HG02852 (cell line): ENCODE results near the gene PKN1.
"Not testable (repeated sequence)": the region's sequence is repeated elsewhere in the genome, so short reads cannot be mapped to it uniquely, and the experiment has no call there.

Experiments used
- ATAC-seq: cut with Tn5 transposase; IDR thresholded peaks from one replicate; pipeline ENCODE4 v1.9.1; 2021; ENCODE audit warnings: mild to moderate bottlenecking, moderate library complexity; ENCODE audit not compliant: unreplicated experiment

PKN1 gene

DNA sequence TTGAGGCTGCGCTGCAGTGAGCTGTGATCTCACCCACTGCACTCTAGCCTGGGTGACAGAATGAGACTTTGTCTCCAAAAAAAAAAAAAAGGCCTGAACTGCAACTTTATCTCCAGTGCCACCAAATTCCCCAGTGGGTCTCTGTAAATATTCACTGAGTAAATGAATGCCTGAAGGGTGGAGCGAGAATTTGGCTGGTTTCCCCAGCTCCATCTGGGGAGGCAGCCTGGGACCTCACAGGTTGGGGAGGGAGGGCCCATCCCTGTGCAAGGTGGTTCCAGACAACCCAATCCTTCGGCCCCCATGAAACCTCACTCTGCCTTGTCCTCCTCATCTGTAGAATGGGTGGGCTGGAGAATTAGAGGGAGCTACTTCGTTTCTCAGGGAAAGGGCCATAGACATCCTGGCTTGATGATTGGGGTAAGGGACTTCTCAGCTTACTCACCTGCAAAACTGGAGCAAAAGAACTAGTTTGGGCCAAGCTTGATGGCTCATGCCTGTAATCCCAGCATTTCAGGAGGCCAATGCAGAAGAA, 4.2 kb upstream of the PKN1 start:
- ATAC-seq = no peak

DNA sequence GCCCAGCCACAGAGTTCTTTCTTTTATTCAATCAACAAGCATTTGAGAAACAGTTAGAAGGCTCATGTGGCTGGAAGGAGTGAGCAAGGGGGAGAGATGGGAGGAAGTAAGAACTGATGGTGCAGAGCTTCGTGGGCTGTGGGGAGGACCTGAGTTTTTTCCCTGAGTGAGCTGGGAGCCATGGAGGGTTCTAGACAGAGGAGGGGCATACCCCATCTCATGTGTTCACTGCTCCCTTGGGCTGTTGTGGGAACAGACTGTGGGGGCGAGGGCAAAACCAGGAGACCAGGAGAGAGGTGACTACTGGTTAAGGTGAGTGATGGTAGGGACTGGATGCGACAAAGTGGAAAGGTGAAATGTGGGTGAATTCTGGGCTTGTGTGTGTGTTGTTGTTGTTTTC, 2.4 kb upstream of the PKN1 start:
- ATAC-seq = no peak

DNA sequence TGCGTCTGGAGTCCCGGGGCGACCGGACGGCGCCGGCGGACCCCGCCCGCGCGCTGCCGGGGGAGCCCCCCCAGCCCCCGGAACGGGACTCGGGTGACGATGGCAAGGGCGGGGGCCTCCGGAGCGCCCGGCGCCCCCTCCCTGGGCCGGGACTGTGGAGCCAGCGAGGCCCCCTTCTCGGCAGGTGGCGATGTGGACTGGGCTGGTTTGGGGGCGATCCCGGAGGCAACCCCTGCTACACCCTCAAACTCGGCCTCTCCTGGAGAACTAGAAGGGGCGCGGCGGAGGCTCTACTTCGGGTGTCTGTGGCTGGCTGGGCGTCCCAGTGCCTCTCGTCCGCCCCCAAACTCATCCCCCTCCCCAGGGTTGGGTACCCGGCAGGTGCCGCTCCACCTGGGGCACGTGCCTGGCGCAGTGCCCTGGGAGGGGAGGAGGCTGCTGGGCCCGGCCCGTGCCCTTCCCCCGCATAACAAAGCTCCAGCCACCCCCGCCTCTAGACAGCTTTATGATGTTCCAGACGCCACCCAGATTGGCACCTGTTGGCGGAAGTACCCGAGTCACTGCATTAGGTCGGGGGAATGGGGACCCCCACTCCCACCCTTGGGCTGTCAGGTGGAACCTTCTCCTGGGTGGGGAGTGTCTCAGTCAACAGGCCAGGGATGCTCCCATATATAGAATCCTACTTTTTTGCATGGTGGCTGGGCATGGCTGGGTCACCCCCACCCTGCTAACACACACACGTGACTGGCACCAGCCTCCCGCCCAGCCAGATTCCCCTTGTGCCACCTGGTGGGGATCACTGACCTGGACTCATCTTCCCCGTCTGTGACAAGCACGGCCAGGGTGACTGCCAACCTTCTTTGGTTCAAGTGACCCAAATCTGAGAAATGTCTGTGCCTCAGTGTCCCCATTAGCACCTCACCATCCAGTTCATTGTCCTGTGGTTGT, 722 bp downstream of the PKN1 start:
- ATAC-seq = no peak

DNA sequence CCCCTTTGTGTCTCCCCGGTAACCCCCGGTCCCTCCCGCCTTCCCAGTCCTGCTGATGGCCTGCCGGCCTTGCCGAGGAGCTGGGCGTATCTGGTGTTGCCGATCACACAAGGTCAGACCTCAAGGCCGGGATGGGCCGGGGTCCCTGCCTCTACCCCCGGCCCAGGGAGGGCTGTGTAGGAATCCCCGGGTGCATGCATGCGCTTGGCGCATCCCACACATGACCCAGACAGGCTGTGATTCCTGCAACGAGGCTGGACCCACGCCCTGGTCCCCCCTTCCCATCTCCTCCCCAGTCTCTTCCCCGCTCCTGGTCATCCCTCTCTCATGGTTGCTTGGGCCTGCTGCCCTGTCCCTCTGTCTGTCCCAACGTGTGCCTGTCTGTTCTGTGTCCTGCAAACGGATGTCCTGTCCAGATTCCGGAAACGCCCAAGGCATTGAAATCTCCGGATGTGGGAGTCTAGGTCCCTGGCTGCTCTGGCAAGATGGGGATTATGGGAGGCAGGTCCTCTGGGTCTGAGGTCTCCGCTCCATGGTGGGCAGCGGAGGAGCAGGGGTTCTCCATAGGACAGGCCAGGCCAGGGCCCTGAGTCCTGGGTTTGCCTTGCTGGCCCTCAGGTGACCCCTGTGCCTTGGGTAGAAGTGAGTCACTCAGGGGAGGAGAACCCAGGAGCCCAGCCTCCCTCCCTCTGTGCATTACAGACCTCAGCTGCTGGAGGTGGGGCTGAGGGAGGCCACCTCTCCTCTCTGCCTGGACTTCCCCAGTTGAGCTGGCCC, 1.6 kb downstream of the PKN1 start:
- no peak for ATAC-seq

DNA sequence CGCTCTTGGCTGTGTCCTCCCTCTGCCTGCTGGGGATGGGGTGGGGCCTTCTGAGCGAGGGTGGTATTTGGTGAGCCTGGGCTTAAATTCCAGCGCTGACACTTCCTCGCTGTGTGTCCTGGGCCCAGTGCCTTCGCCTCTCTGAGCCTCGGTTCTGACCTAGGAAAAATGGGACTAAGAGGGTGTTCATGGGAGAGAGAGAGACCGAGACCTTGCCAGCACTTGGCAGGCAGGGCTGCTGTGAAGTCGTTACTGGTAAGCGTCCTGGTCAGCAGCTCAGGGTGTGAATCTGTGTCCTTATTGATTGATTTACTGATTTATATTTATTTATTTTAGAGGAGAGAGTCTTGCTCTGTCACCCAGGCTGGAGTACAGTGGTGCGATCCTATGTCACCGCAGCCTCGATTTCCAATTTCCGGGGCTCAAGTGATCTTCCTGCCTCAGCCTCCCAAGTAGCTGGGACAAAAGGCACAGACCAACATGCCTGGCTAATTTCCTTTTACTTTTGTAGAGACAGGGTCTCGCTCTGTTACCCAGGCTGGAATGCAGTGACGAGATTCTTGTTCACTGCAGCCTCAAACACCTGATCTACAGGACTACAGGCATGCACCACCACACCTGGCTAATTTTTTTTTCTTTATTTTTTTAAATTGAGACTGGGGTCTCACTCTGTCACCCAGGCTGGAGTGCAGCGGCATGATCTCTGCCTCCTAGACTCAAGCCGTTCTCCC, 2.4 kb downstream of the PKN1 start:
- no peak for ATAC-seq

DNA sequence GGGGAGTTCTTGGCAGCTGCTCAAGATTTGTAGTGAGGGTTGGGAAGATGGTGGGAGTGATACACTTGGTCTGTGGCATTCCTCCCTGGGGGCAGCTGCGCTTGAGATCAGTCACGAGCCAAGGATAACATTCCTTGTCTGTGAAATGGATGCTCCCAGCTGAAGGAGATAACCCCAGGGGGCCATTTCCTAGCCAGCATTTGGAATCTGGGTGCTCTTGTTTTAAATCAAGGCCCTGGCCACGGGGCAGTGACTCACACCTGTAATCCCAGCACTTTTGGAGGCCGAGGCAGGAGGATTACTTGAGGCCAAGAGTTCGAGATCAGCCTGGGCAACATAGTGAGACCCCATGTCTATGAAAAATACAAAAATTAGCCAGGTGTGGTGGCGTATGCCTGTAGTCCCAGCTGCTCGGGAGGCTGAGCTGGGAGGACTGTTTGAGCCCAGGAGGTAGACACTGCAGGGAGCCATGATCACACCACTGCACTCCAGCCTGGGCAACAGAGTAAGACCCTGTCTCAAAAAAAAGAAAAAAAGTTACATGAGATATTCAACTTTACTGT, 4.6 kb downstream of the PKN1 start:
- ATAC-seq = no peak

DNA sequence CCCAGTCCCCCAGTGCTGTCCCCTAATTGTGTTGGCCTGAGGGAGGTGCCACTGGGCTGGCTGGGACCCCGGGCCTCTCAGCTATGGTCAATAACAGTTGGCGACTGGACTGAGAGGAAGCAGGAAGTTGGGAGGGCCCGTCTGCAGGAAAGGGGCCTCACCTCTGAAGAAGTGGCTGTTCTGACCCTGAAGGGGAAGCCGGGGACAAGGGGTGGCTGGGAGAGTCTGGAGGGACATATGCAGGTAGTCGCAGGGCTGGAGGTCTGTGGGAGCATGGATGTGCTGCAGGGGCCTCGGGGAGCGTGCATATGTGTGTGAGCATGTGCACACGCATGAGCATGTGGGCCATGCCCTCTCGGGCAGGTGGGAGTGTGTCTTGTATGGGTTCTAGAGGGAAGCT, 5.9 kb downstream of the PKN1 start:
- no peak for ATAC-seq

DNA sequence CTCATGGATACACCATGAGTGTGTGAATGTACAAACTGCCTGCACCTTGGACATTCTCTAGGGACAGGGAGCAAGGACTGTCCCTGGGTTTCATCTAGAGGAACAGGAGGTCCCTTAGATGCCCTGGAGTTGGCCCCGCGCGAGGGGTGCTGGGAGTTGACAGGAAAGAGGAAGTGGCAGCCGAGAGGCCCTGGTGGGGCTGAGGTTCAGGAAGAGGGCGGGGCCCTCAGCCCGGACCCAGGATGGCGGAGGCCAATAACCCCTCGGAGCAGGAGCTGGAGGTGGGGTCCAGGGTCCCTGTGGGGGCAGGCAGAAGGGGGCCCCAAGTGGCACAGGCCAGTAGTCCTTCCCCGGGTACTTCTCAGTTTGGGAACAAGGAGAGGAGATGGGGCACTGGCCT, 6.9 kb downstream of the PKN1 start:
- peak; percentile 89 for ATAC-seq

DNA sequence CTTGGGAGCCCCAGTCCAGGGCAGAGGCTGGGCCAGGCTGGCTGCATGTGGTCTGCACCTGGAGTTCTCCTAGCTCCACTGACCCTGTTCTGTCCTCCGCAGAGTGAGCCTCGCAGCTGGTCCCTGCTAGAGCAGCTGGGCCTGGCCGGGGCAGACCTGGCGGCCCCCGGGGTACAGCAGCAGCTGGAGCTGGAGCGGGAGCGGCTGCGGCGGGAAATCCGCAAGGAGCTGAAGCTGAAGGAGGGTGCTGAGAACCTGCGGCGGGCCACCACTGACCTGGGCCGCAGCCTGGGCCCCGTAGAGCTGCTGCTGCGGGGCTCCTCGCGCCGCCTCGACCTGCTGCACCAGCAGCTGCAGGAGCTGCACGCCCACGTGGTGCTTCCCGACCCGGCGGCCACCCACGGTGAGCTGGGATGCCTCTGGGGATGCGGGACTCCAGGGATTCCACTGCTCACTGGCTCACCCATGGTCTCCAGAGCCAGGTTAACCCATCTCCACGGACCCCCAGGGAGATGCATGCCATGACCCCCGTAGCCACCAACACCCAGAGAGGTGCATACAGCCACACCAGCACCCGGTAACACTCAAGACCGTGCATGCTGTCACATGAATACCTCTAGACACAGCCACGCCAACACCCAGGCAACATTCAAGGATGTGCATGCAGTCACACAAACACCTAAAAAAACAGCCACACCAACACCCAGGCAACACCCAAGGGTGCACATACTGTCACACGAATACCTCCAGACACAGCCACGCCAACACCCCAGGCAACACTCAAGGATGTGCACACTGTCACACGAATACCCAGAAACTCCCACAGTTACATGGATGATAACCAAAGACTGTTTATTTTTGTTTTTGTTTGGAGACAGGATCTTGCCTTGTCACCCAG, 8.2 kb downstream of the PKN1 start:
- ATAC-seq = no peak

DNA sequence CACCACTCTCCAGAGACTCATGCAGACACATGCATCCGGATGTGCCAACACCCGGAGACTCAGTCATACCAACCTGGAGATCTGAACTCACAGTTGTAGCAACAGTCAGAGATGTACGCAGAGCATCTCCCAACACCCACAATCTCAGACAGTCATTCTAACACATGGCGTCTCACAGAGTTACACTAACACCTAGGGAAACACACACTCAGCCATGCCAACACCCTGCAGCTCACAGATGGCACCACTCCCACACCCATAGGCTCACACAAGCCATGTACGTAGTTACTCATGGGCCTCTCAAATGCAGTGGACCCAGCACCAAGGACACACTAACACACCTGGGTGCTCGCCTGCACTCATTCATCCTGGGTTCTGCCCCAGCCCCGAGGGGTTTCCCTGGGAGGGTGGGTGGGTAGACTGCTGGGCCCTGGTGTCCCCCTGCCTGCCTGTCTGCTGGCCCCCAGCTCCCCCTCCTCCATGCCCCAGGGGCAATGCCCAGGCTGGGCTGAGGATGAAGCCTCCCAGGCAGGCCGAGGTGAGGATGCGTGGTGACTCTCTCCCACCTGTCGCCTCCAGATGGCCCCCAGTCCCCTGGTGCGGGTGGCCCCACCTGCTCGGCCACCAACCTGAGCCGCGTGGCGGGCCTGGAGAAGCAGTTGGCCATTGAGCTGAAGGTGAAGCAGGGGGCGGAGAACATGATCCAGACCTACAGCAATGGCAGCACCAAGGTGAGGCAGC, 10.0 kb downstream of the PKN1 start:
- no peak for ATAC-seq

DNA sequence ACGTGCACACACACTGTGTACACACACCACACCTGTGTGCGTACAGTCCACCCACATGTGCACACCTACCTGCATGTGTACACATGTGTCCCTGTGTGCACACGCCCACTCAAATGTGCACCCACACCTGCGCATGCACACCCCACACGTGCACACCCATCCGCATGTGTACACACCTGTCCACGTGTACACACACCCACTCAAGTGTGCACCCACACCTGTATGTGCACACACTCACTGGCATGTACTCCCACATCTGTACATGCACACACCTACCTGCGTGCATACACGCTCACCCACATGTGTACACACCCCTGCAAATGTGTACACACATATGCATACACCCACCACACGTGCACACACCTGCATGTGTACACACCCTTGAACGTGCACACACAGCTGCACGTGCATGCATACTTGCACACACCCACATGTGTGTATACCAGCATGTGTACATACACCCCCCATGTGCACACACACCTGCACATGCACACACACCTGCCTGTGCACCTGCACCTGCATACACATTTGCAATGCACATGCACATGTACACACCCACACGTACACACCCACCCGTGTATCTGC, 10.6 kb downstream of the PKN1 start:
- no peak for ATAC-seq

DNA sequence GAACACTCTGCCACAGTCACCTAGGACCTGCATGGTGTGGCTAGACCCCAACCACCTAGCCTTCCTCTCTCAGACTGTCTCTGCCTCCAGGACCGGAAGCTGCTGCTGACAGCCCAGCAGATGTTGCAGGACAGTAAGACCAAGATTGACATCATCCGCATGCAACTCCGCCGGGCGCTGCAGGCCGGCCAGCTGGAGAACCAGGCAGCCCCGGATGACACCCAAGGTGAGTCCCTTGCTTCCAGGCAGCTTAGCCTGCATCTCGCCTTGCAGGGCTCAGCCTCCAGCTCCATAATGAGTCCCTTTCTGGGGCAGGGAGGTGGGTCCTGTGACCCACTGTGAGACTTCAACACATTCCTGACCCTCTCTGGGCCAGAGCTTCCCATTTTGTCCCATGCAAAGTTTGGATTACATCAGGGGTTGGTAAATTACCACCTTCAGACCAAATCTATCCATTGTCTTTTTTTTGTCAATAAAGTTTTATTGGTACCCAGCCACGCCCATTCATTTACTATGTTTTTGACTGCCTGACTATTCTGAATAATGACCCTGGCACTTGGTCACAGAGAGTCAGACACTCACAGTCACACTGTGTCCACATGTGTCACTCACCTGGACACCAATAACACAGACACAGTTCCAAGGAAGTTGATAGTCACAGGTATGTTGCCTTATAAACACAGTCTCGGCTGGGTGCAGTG, 13.4 kb downstream of the PKN1 start:
- no peak for ATAC-seq

DNA sequence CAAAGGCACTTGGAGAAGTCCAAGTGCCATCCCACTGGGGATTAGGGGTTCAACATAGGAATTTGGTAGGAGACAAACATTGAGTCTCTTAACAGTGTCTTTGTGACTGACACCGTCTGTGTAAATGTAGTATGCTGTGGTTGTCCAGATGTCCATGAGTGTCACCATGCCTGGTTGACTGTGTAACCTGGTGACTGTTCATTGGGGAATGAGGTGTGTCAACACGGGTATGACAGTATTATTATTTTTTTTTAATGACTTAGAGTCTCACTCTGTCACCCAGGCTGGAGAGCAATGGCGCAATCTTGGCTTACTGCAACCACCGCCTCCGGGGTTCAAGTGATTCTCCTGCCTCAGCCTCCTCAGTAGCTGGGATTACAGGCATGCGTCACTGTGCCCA, 16.2 kb downstream of the PKN1 start:
- ATAC-seq = no peak

DNA sequence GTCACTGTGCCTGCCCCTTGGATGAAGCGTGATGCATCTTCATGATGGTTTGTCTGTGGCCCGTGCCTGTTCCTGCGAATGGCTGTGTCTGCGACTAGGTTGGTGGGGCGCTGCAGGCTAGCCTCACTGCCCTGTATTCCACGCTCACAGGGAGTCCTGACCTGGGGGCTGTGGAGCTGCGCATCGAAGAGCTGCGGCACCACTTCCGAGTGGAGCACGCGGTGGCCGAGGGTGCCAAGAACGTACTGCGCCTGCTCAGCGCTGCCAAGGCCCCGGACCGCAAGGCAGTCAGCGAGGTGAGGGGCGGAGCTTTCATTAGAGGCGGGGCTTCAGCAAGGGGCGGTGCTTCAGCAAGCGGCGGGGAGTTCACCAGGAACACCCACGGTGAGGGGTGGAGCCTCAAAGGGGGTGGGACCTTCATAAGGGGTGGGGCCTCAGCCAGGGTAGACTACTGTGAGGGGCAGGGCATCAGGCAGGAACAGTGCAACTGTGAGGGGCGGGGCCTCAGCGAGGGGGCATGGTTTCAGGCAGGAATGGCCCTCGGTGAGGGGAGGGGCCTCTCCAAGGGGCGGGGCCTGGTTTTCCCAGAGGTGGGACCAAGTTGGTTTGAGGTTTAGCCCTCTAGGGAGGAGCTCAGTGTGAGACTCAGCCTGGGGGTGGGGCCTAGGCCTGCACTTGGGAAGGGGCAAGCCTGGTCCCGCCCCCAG, 17.2 kb downstream of the PKN1 start:
- no peak for ATAC-seq

DNA sequence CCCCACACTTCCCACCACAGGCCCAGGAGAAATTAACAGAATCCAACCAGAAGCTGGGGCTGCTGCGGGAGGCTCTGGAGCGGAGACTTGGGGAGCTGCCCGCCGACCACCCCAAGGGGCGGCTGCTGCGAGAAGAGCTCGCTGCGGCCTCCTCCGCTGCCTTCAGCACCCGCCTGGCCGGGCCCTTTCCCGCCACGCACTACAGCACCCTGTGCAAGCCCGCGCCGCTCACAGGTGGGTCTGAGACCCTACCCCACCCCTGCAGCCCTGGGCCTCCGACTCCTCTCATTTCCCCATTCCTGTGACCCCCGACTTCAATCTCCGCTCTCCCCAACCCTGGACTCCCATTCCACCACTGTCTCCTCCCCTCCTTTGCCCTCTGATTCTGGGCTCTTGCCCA, 17.8 kb downstream of the PKN1 start:
- no peak for ATAC-seq

DNA sequence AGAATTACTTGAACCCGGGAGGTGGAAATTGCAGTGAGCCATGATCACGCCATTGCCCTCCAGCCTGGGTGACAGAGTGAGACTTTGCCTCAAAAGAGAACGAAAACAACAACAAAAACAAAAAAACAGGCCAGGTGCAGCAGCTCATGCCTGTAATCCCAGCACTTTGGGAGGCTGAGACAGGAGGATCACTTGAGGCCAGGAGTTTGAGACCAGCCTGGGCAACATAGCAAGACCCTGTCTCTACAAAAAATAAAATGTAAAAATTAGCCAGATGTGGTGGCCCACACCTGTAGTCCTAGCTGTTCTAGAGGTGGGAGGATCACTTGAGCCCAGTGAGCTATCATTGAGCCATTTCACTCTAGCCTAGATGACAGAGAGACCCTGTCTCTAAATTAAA, 19.2 kb downstream of the PKN1 start:
- ATAC-seq = not testable (repeated sequence)

DNA sequence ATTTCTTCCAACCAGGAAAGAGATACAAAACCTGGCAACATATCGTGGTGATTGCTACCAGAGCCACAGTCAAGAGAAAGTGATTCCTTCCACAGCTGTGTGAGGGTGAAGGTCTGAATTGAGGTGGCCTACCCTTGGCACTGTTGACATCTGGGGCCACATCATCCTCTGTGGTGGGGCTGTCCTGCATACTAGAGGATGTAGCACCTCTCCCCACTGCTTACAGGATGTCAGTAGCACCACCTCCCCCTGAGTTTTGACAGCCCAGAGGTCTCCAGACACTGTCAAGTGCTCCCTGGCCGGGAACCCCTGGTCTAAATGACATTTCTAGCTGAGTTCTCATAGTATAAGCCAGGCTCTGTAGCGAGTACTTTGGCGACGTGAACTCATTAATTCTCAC, 26.6 kb downstream of the PKN1 start:
- ATAC-seq = no peak

DNA sequence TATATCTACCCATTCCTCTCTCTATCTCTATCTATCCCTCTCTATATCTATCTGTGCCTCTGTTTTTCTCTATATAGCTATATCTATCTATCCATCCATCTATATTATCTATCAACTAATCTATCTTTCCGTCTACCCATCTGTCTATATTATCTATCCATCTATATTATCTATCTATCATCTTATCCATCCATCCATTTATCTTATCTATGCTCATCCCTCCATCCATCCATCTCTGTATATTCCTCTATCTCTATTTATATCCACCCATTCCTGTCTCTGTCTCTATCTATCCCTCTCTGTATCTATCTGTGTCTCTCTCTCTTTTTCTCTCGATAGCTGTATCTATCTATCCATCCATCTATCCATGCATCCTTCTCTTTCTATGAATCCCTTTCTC, 27.8 kb downstream of the PKN1 start:
- ATAC-seq = no peak
